GM12878 (cell line): Measurements from ENCODE around the gene TUBA4B. TPM values are rescaled to one million over a fixed set of nuclear protein-coding genes. Genes with fewer than 3 reads are reported as not detected.

ENCODE experiments used
- ATAC-seq: fragments of 200-7000 bp; cut with Tn5 transposase; 3 replicates; pipeline ENCODE4 v1.9.1; 2020; ENCODE audit warnings: mild to moderate bottlenecking, moderate library complexity
- BruUV-seq: library from RNA; stranded (reverse); fragments of 400-500 nt; replicated peaks from 2 replicates; lab custom pipeline; 2021; lab: Mats Ljungman, UMichigan
- CTCF ChIA-PET: fragments of 300-600 bp; sonication (Branson Sonifier 250); formaldehyde crosslinking; extraction: SDS; loops from one replicate; lab custom pipeline; 2021; ENCODE audit warnings: inconsistent platforms; lab: Yijun Ruan, JAX
- POLR2A ChIA-PET: fragments of 350-600 bp; formaldehyde crosslinking; extraction: SDS; loops from one replicate; lab custom pipeline; 2021; ENCODE audit warnings: inconsistent platforms; lab: Charles Lee
- RAD21 ChIA-PET: fragments of 300-600 bp; sonication (Branson Sonifier 250); formaldehyde crosslinking; loops from one replicate; lab custom pipeline; 2023; ENCODE audit warnings: antibody characterized with exemption; ENCODE audit not compliant: unreplicated experiment; lab: Charles Lee
- SMC1A ChIA-PET: fragments of 300-600 bp; sonication (Branson Sonifier 250); formaldehyde crosslinking; loops from one replicate; lab custom pipeline; 2023; ENCODE audit not compliant: unreplicated experiment, uncharacterized antibody; lab: Charles Lee
- DNase-seq: peaks from one replicate; pipeline ENCODE4 v3.0.0-alpha.2; 2011; ENCODE audit warnings: low read depth, low spot score
- FAIRE-seq: peaks from 3 replicates; lab custom pipeline; 2011; peaks lifted over from hg19 to GRCh38; lab: Jason Lieb, UNC
- H2AFZ ChIP-seq: 2 replicates; pipeline ENCODE4 v1.6.0; 2011; ENCODE audit warnings: low read depth, low read length, control low read depth; ENCODE audit not compliant: control insufficient read depth
- H3K27ac ChIP-seq: 2 replicates; pipeline ENCODE4 v1.5.1; 2011; ENCODE audit warnings: control low read depth; ENCODE audit not compliant: control insufficient read depth, insufficient read depth
- H3K27me3 ChIP-seq, 2 experiments: replicated peaks in 1 of 2; 2 replicates each; pipeline versions ENCODE4 v1.6.0 to v1.6.1; 2011; ENCODE audit warnings: low read length in 1 of 2; ENCODE audit not compliant: control insufficient read depth in 2 of 2, insufficient read depth in 2 of 2
- H3K36me3 ChIP-seq, 2 experiments: 2 replicates each; pipeline ENCODE4 v1.5.1; 2011; ENCODE audit warnings: low read length in 1 of 2; ENCODE audit not compliant: control insufficient read depth in 2 of 2, insufficient read depth in 2 of 2
- H3K4me1 ChIP-seq: 2 replicates; pipeline ENCODE4 v1.6.1; 2011; ENCODE audit warnings: mild to moderate bottlenecking, low read length, moderate library complexity, mixed read lengths; ENCODE audit not compliant: control insufficient read depth, insufficient read depth
- H3K4me2 ChIP-seq: 2 replicates; pipeline ENCODE4 v1.6.0; 2011; ENCODE audit warnings: control low read depth; ENCODE audit not compliant: control insufficient read depth, insufficient read depth
- H3K4me3 ChIP-seq: fragments of 200-600 bp; sonication (generic); 2 replicates; pipeline ENCODE4 v1.5.1; 2016
- H3K79me2 ChIP-seq: 2 replicates; pipeline ENCODE4 v1.6.0; 2011; ENCODE audit warnings: low read length; ENCODE audit not compliant: control insufficient read depth, insufficient read depth
- H3K9ac ChIP-seq: 2 replicates; pipeline ENCODE4 v1.8.0; 2011; ENCODE audit warnings: low read length, control low read depth, mixed read lengths; ENCODE audit not compliant: control insufficient read depth, insufficient read depth
- H3K9me3 ChIP-seq: replicated peaks from 3 replicates; pipeline ENCODE4 v1.5.1; 2011; ENCODE audit warnings: mild to moderate bottlenecking, low read length; ENCODE audit not compliant: control insufficient read depth, insufficient read depth
- H4K20me1 ChIP-seq: 2 replicates; pipeline ENCODE4 v1.6.0; 2011; ENCODE audit not compliant: control insufficient read depth, insufficient read depth
- CBX5 ChIP-seq: sonication (generic); IDR thresholded peaks from 2 replicates; pipeline ENCODE4 v1.6.1; 2016; ENCODE audit warnings: low read depth, moderate library complexity, mild to moderate bottlenecking, inconsistent platforms
- CEBPB ChIP-seq, 2 experiments: fragments of 150-350 bp in 1 of 2; IDR thresholded peaks; 2 replicates each; pipeline ENCODE4 v1.6.1; 2012 to 2014; ENCODE audit warnings: low read depth in 2 of 2, low read length in 2 of 2, borderline replicate concordance in 1 of 2, inconsistent platforms in 1 of 2
- CHD1 ChIP-seq: IDR thresholded peaks from 2 replicates; pipeline ENCODE4 v1.6.1; 2012; ENCODE audit warnings: low read depth, low read length, improper control_type of control experiment
- EGR1 ChIP-seq, 2 experiments: IDR thresholded peaks; 1 replicate in 1 of 2; 2 replicates in 1 of 2; pipeline ENCODE4 v1.6.1; 2011 to 2012; ENCODE audit warnings: low read depth in 2 of 2, low read length in 2 of 2, borderline replicate concordance in 1 of 2, mild to moderate bottlenecking in 1 of 2, moderate library complexity in 1 of 2
- ESRRA ChIP-seq: IDR thresholded peaks from 2 replicates; pipeline ENCODE4 v1.6.1; 2012; ENCODE audit warnings: mild to moderate bottlenecking, low read length, improper control_type of control experiment
- FOXK2 ChIP-seq: fragments of 450-650 bp; IDR thresholded peaks from 2 replicates; pipeline ENCODE4 v1.6.1; 2017; ENCODE audit warnings: mild to moderate bottlenecking, moderate library complexity
- JUNB ChIP-seq: IDR thresholded peaks from 2 replicates; pipeline ENCODE4 v1.6.1; 2016; ENCODE audit warnings: antibody characterized with exemption, mild to moderate bottlenecking
- KDM1A ChIP-seq: fragments of 200-600 bp; sonication (generic); IDR thresholded peaks from 2 replicates; pipeline ENCODE4 v1.6.1; 2016; ENCODE audit warnings: borderline replicate concordance
- KLF5 ChIP-seq: fragments of 450-650 bp; IDR thresholded peaks from 2 replicates; pipeline ENCODE4 v1.6.1; 2014; ENCODE audit warnings: mild to moderate bottlenecking; ENCODE audit not compliant: partially characterized antibody
- MAX ChIP-seq: IDR thresholded peaks from 2 replicates; pipeline ENCODE4 v1.6.1; 2012; ENCODE audit warnings: low read depth, low read length, improper control_type of control experiment
- NFIC ChIP-seq: IDR thresholded peaks from 2 replicates; pipeline ENCODE4 v1.6.1; 2012; ENCODE audit warnings: low read depth, mild to moderate bottlenecking, inconsistent platforms, low read length, moderate library complexity
- NFYB ChIP-seq: IDR thresholded peaks from 2 replicates; pipeline ENCODE4 v1.6.1; 2011; ENCODE audit warnings: low read depth, mild to moderate bottlenecking, low read length, improper control_type of control experiment, moderate library complexity; ENCODE audit not compliant: insufficient read depth
- PML ChIP-seq: IDR thresholded peaks from 2 replicates; pipeline ENCODE4 v1.6.1; 2012; ENCODE audit warnings: low read length, inconsistent platforms
- SPI1 ChIP-seq: IDR thresholded peaks from 2 replicates; pipeline ENCODE4 v1.6.1; 2011; ENCODE audit warnings: low read depth, mild to moderate bottlenecking, low read length, moderate library complexity, borderline replicate concordance; ENCODE audit not compliant: insufficient read depth
- ZNF207 ChIP-seq: fragments of 450-650 bp; IDR thresholded peaks from 2 replicates; pipeline ENCODE4 v1.6.1; 2014; ENCODE audit warnings: antibody characterized with exemption, mild to moderate bottlenecking, borderline replicate concordance
- ZNF24 ChIP-seq: fragments of 450-650 bp; IDR thresholded peaks from 2 replicates; pipeline ENCODE4 v1.6.1; 2017; ENCODE audit warnings: antibody characterized with exemption, mild to moderate bottlenecking
- WGBS: methylation state at CpG from one replicate; pipeline ENCODE4 v1.1.6; 2016; ENCODE audit warnings: low lambda C conversion rate; ENCODE audit not compliant: insufficient replicate concordance, insufficient coverage; ENCODE audit errors: missing lambda C conversion rate; 5-methylcytosine and 5-hydroxymethylcytosine counted together
- in situ Hi-C: fragments of 300-500 bp; cut with MboI; formaldehyde crosslinking; loops from 9 replicates; pipeline ENCODE4 v1.14.3; 2018; ENCODE audit warnings: mixed read lengths
- intact Hi-C: fragments of 100-400 bp; cut with micrococcal nuclease; formaldehyde crosslinking; loops from one replicate; pipeline ENCODE4 v1.14.2; 2022; ENCODE audit not compliant: unreplicated experiment
- polyA plus RNA-seq, 11 experiments: library from polyadenylated mRNA; depleted of rRNA in 4 of 11; unstranded in 6 of 11; stranded (reverse) in 5 of 11; fragments of >200 nt; fragmentation: Nextera tagmentation in 4 of 11; fragmentation: Illumina TruSeq in 1 of 11; extraction: Ambion mirVana in 4 of 11; extraction: Trizol in 1 of 11; gene quantifications; 1 replicate in 1 of 11; 2 replicates in 10 of 11; pipeline versions ENCODE4 v1.2.1 to v1.2.3, GENCODE V29; 2011 to 2016; ENCODE audit warnings: inconsistent platforms in 2 of 11, missing spikeins in 2 of 11, low read depth in 1 of 11
- total RNA-seq, 4 experiments: library from RNA; depleted of rRNA in 3 of 4; stranded (reverse); fragments of >200 nt in 3 of 4; fragmentation: Illumina TruSeq in 1 of 4; extraction: Trizol in 1 of 4; gene quantifications; 2 replicates each; pipeline versions ENCODE4 v1.2.1 to v1.2.3, GENCODE V29; 2013 to 2021
- TF ChIP-seq, protein P1 (sequence below): IDR thresholded peaks from 2 replicates; pipeline ENCODE4 v1.6.1; 2011; ENCODE audit warnings: borderline replicate concordance, low read depth, mild to moderate bottlenecking, moderate library complexity, mixed read lengths, low read length; ENCODE audit not compliant: insufficient read depth; ENCODE audit errors: extremely low read length

The TUBA4B gene
- total and polyA plus RNA-seq, 10 of the 15 experiments (the other 5 are each of a cell fraction or from before 2014, with no cell fraction given) = 0.07 TPM; not detected in 9

GRCh38 chr2:219251656-219252055, 1.4 kb upstream of the TUBA4B start (continued):
- TF ChIP-seq SPI1 = peak; percentile 22; the same call in 1 of the 2 replicates

GRCh38 chr2:219252084-219252483, 959 bp upstream of the TUBA4B start:
- Histone ChIP-seq H3K9me3 (no peaks in the 10 kb centered on the region), H3K9ac (peak overlapping the region; percentile 86), H4K20me1 (0 out of 2 replicates have a peak, but pooled peaks cover 4% of the 10 kb centered on the region), H3K27ac (peak overlapping the region; percentile 77), H3K4me1 (peaks cover 37% of the 10 kb centered on the region), H3K4me3 (peak overlapping the region; percentile 86), H3K79me2 (peaks cover 45% of the 10 kb centered on the region), H2AFZ (no peak overlapping the region), H3K4me2 (peak overlapping the region; percentile 92), H3K36me3 (peaks cover 12 to 19% of the 10 kb centered on the region in 2 experiments), H3K27me3 (no peaks in the 10 kb centered on the region)
- ChIA-PET CTCF (interaction anchor here (0.6 to 6.1 kb wide), 7 partner anchors 22 to 982 kb away, joined by 3 to 65 read pairs (median 5); partner anchors contain the start of genes AAMP, ANKZF1, ATG9A and DNAJB2), POLR2A (interaction anchor here (0.6 to 9.0 kb wide), 13 partner anchors 17 to 809 kb away, joined by 3 to 160 read pairs (median 5); partner anchors contain the start of genes ANKZF1, ATG9A, CNPPD1 and DNAJB2), SMC1A (interaction anchor here (0.8 to 8.6 kb wide), 9 partner anchors 13 to 398 kb away, joined by 3 to 98 read pairs (median 7); partner anchors contain the start of genes ANKZF1, ATG9A, CNPPD1 and DNAJB2), RAD21 (interaction anchor here (1.1 to 5.1 kb wide), 6 partner anchors 9 to 81 kb away, joined by 3 to 53 read pairs (median 4); partner anchors contain the start of gene DNAJB2)
- TF ChIP-seq CHD1 = no peak
- no peak for TF ChIP-seq ZNF207
- TF ChIP-seq ESRRA = no peak
- no peak for TF ChIP-seq ZNF24
- TF ChIP-seq KDM1A = no peak
- no peak for TF ChIP-seq NFIC
- TF ChIP-seq PML = no peak
- TF ChIP-seq CBX5 = no peak
- no peak for TF ChIP-seq EGR1 (IDR thresholded peaks at IDR 0.05; ENCODE audit: borderline replicate concordance in 1 of 2, low read depth in 2 of 2, low read length in 2 of 2)
- TF ChIP-seq MAX = no peak
- TF ChIP-seq JUNB = no peak
- TF ChIP-seq FOXK2 = no peak
- TF ChIP-seq, protein P1, sequence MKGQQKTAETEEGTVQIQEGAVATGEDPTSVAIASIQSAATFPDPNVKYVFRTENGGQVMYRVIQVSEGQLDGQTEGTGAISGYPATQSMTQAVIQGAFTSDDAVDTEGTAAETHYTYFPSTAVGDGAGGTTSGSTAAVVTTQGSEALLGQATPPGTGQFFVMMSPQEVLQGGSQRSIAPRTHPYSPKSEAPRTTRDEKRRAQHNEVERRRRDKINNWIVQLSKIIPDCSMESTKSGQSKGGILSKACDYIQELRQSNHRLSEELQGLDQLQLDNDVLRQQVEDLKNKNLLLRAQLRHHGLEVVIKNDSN = no peak
- TF ChIP-seq CEBPB (IDR thresholded peaks at IDR 0.05; ENCODE audit: borderline replicate concordance in 1 of 2, low read depth in 2 of 2, low read length in 2 of 2) = no peak
- no peak for TF ChIP-seq KLF5
- TF ChIP-seq NFYB = no peak
- BruUV-seq = no TSS peak
- WGBS = 25% methylated on average over 5 of the region's 5 CpGs
- in situ Hi-C loops (no loop called here), intact Hi-C loops (loop anchor here (2.0 kb wide), 2 partner anchors 23 to 75 kb away; partner anchors contain the start of genes ANKZF1, ATG9A and CNPPD1)
- ATAC-seq (no peak), FAIRE-seq (no peak), DNase-seq (no peak)
